GM19025 (cell line): ENCODE results near the gene SH3GLB2.

Experiments
- ATAC-seq: cut with Tn5 transposase; IDR thresholded peaks from one replicate; pipeline ENCODE4 v1.9.1; 2021; ENCODE audit warnings: mild to moderate bottlenecking, low read depth, moderate library complexity; ENCODE audit not compliant: unreplicated experiment

The SH3GLB2 gene

DNA sequence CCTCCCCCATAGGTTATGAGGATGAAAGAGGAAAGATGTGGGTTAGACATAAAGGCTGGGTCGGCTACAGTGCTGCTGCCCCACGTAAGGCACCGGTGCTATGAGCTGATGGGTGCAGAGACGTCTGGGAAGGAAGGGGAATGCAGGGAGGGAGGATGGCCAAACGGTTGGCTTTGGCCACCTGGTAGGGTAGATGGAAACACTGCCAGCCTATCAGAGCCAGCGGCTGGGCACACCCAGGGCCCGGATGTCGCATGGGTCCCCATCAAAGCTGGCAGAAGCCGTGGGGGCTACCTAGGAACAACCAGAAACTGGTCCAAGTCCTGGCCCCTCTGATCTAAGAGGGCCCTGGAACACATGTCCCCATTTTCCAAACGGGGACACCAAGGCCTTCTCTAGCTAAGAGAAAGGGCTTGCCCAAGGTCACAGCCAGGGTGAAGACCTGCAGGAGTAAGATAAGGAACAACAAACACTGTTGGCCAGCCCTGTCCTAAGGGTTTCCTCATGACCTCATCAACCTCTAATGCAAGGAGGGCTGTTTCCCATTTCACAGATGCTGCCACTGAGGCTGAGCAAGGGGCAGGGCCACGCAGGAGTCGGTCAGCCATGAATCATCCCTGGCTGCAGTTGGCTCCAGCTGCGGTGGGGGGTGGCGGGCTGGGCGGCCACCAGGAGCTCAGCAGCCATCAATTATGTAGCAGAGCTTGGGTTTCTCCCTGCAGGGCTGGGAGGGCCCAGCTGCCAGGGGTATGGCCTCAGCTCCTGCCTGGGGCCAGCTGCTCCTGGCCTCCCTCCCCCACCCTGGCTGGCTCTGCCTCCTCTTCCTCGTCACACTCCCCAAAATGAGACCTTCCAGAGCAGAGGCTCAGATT is 4.9 kb downstream of the SH3GLB2 start:
- ATAC-seq: no peak

DNA sequence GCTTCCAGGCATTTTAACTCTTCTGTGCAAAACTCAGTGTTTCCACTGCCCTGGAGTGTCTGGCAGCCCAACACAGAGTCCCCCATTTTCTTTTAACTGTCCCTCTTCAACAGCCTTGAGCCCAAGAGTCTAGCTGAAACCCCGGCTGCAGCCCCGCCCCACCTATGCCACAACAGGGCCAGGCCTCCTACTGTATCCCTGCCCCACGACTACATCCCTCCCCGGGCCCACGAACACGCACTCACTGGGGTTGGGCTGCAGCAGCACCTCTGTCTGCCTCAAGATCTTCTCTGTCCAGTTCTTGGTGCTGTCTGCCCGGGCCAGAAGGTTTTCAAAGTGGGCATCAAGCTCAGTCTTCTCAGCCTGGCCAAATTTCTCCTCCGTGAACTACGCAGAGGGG is 6.1 kb downstream of the SH3GLB2 start:
- ATAC-seq: no peak

DNA sequence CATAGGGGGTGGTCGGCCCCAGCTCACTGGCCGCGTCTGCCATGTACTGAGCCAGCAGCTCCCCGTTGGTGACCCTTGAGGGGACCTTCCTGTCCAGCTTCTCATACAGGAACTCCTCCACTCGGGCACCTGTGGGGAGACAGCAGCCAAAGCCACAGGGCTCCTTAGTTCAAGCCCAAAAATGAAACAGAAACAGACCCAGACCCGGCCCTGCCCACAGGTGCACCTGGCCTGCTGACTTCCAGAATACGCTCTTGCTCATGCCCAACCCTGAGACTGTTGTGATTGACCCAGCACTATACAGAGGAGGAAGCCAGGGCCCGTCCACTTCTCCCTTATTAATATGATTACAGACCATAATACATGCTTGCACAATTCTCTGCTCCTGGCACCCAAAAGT is 7.0 kb downstream of the SH3GLB2 start:
- ATAC-seq: peak; percentile 70

DNA sequence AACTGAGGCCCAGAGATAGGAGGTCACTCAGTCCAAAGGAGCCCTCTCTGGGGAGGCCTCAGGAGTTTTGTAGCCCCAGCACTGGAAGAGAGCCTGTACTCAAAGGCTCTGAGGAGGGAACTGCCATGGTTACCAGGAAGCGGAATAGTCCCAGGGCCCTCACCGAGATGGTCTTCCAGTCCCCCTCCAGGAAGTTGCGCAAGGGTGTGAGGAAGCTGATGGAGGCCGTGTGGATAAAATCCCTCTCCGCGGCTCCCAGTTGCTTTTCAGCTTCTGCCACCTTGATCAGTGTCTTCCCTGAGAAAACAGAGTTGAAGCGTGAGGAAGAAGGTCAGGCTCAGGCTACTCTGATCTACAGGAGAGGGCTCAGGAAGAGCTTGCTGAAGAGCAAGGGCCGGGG is 13.5 kb downstream of the SH3GLB2 start:
- ATAC-seq: no peak

DNA sequence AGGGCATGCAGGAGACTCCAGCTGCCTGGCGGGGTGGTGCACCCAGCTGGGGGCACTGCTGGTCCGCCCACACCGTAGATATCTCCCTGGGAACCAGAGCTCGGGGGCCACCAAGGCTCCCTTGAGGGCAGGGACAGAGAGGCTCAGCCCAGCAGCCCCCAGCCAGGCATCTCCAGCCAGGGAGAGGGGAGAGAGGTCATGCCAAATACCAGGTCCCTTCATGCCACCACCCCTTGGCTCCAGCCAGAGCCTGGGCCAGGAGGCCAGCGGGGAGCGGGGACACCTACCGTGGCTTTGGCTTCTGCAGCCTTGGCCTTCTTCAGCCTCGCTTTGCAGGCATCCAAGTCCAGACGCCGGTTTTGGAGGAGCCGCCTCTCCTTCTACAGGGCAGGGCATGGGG is 14.0 kb downstream of the SH3GLB2 start:
- no peak for ATAC-seq

DNA sequence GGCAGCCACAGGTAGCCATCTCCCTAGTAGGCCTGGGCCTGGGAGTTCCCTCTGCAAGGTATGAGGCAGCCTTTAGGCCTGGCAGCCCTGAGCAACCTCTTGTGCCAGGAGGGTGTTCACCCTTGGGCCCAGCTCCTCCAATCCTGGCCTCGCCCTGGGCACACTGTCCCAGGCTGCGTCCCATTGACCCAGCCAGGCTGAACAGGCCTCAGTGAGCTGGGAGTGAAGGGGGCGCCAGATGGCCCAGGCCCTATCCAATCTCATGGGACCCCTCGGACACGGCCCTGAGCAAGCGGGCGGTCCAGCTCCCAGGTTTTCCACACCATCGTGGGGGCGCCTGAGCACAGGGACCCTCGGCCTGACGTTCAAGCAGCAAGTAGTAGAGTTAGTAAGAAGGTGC is 14.5 kb downstream of the SH3GLB2 start:
- no peak for ATAC-seq

DNA sequence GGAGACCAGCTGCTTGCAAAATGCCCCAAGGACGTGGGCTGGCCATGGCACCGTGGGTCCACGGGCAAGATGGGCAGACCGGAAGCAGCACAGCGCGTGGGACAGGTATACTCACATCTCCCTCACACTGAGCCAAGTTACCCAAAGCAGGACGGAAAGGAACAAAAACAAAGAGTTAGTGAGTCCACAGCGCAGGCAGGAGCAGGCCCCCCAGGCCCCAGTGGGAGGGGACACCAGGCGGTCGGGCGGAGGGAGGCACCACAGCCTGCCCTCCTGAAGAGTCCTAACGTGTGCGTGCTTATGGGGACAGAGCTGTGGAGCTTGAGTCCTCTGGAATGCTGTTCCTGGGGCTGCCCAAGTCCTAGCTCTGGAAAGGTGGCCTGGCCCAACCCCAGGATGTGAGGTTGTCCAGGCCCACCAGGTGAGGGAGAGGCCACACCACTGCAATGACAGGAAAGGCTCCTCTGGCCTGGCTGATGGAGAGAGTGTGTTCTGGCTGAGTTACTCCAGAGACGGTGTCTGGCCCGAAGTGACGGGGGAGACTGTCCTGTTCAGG is 15.2 kb downstream of the SH3GLB2 start:
- ATAC-seq: no peak

DNA sequence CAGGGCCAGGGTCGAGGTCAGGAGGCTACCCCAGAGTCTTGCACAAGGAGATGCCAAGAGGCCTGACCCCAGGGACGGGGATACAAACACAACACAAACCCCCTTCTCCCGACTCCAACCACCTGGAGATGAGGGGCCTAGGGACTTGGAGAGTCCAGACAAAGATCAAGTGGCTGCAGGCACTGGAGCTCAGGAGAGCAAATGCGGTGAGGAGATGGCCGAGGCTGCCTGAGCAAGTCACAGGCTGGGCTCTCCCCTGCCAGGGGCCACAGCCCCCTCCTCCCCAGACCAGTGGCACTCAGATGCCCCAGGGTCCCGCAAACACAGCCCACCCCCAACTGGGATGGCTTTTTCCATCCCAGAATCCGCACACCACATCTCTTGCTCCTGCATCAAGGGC is 15.8 kb downstream of the SH3GLB2 start:
- no peak for ATAC-seq

DNA sequence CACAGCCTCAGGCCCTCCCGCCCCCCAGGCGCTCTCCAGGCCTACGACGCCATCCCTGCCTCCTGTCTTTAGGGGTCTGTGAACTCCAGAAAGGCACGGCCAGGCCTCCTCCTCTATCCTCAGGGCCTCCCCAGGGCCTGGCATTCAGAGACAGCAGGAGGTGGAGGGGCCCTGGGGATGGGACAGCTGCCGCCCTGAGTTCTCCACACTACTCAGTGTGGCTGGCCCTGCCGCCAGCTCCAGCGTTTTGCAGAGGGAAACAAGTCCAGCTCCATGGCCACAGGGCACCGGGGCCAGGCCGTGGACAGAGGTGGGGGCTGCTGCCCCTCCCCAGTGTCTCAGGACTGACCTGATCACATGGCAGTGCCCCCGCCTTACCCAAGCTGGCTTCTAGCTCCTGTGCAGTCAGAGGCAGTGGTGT is 16.4 kb downstream of the SH3GLB2 start:
- ATAC-seq: no peak

DNA sequence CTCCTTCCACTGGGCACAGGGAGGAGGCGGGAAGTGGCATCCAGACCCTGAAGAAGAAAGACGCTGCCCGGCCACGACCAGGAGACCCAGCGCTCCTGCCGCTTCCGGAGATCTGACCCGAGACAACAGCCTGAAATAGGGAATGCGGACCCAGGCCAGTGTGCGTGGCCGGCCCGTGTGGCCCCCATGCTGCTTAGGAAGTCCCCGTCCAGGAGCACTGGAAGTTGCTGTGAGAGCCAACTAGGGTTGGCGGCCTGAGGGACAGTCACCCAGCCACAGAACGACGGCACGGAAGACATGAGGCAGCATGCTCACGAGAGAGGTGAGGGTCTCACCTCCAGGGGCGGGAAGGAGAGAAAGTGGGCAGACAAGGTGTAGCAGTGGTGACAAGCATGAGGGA is 17.0 kb downstream of the SH3GLB2 start:
- no peak for ATAC-seq

DNA sequence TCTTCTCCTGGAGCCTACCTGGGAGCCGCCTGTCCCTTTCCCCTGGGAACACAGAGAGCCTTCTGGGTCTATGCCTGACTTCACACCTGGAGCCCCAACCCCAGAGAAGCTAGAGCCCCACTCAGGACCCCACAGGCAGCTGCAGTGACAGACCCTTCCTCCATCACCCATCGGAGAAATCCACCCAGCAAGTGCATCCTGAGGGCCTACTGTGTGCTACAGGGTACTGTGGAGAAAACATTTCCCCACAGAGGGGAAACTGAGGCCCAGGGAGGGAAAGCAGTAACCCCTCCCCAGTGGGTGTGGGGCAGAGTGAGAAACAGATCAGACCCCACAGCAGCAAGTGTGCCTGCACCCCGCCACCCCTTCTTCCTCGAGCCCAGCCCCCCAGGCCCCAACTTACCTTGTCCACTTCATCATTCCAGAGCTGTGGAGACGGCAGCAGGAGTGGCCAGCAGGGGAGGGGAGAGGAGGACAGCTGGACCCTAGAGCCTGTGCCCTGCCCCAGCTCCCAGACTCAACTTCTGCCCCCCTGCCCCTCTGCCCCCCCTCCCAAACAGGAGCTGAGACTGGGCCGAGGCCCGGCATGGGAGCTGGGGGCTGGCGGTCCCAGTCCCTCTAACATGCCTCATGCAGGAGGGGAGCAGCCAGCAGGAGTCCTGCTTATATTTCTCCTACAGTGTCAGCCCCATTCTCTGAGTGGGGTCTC is 17.7 kb downstream of the SH3GLB2 start:
- no peak for ATAC-seq

DNA sequence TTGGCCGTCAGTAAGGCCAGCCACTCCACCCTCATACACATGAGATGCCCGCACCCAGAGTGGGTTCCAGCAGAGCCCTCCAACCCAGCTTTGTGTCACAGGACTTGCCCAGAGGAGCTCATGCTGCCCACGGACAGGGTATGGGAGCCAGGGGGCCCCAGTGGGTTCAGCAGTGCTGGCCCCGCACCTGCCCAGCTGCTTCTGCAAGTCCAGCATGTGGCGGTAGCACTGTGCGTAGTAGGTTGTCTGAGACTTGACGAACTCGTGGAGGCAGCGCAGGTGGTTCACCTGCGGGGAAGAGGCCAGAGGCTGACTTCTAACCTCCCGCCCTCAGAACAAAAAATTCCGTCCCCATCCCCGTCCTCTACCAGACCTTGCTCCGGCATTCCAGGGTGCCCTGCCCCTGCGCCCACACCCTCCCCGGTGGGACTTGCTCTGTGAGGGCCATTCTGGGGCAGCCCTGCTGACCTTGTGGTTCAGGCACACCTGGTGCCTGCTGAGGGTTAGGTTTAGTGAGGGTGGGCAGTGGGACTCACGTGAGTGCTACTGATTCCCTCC is 18.5 kb downstream of the SH3GLB2 start:
- ATAC-seq: no peak

DNA sequence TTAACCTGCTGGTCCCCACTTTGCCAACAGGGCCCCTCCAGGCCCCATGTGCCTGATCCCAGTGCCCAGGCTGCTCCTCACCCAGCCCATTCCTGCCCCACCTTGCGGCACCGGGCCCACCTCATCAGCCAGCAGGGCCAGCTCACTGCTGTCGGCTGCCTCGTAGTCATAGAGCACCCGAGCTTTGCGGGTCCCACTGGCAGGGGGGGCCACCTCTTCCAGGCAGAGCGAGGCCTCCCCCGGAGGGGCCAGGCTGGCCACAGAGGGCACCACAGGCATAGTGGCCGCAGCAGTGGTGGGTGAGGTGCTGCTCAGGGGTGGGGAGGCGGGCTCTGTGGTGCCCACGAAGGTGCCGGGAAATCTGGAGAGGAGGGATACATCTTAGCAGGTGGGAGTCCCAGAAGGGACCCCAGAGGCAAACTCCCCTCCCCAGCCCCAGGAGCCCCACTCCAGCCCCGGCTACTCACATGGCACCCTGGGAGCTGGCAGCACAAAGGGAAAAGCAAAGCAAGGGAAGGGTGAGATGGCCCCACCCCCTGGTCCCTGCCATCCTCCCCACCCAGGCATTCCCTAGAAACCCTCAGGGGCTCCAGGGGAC is 19.0 kb downstream of the SH3GLB2 start:
- no peak for ATAC-seq

DNA sequence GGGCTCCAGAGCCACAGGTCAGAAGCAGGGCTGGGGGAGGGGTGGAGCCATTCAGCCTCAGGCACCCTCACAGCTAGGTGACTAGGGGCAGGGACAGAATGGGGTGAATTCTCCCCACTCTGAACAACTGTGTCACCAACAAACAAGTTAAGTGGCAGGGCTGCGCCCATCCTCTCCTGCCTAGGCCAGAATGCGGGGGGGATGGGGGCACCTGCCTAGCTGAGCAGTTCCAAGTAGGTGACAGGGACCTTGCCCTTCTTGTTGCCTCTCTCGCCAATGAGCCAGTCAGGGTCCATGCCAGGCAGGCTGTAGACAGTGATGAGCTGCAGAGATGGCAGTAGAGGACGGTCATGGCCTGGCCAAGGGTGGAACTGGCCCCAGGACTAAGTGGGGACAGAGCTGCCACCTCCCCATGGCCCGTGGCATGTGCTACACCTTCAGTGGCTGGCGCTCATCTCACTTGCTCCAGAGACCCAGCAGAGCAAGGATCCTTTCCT is 19.6 kb downstream of the SH3GLB2 start:
- no peak for ATAC-seq

DNA sequence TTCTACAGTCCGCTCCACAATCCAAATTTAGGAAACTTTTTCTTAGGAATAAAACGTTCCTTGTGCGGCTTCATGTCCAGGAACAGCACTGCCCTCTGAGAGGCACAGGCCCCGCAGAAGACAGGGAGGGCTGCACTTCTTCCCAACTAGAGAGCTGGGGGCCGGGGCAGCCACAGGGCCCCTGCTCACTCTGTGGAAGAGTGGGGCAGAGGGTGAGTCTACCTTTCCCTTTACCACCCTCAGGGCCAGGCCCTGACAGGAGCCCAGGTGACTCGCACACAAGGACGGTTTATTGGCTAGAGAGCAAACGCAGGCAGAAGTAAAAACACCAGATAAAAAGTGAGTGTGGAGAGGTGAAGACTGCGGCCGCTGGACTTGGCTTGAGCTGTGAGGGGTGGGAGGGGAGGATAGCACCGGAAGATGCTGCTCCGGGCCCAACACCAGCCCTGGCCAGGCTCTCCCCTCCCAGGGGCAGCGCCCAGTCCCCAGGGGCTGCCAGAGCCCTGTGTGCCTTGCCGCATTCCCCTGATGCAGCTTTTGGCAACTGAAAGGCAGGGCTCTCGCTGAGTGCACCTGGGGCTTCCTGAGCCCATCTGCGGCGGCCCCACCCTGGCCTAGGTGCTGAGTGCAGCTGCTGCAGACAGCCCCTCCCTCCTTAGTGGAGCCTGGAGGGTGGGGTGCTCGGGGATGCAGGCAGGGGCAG is 20.2 kb downstream of the SH3GLB2 start:
- no peak for ATAC-seq

DNA sequence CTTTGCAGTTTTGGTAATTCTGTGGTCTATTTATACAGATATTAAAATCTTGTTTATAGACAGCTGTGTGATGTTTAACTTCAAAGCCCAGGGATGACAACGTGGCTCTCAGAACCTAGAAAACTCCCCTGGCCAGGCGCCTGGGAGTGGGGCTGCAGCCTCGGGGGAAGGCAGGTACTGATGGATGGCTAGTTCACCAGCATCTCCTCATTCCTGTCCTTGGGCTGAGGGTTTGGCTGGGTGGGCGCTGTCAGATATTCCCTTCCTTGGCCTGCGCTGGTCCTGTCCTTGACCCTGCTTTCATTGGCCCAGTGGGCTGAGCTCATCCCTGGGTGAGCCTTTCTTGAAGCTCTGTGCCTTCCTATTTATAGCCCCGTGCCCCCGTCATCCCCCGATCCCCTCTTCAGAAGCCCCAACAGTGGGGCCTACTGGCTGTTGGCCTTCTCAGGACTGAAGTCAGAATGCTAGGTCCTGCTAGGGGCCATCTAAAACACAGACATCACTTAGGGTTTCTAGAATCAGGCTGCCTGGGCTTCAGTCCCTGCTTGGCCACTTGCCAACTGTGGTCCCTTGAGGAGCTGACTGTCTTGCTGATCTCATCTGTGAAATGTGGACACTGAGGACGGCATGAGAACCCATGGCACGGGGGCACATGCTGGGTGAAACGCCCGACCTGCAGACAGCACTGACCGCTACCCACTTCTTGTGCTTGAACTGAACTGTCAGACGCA is 20.9 kb downstream of the SH3GLB2 start:
- no peak for ATAC-seq

DNA sequence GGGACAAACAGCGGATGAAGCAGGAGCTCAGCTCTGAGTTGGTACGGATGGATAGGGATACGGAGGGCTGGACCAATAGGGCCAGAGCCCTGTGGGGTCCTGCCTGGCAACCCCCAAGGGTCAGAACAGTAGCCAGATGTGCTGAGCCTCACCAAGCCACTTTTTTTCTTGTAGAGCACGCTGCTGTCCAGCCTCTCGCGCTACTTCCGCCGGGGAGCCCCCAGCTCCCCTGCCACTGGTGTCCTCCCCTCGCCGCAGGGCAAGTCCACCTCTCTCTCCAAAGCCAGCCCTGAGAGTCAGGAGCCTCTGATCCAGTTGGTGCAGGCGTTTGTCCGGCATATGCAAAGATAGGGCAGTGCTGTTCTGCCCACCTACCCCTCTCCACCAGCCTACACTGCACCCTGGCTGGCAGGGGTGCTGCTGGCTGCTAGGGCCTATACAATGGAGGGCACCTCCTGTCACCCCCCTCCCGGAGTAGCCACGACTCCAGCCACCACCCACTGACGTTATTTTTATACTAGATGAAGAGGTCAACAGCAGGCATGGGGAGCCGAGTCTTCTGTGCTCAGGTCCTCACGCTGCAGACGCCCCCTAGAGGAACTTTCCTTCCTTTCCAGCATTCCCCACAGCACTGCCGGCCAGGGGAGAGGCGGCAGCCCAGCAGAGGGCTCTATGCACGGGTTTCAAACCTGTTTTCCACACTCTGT is 21.6 kb downstream of the SH3GLB2 start:
- ATAC-seq: no peak

DNA sequence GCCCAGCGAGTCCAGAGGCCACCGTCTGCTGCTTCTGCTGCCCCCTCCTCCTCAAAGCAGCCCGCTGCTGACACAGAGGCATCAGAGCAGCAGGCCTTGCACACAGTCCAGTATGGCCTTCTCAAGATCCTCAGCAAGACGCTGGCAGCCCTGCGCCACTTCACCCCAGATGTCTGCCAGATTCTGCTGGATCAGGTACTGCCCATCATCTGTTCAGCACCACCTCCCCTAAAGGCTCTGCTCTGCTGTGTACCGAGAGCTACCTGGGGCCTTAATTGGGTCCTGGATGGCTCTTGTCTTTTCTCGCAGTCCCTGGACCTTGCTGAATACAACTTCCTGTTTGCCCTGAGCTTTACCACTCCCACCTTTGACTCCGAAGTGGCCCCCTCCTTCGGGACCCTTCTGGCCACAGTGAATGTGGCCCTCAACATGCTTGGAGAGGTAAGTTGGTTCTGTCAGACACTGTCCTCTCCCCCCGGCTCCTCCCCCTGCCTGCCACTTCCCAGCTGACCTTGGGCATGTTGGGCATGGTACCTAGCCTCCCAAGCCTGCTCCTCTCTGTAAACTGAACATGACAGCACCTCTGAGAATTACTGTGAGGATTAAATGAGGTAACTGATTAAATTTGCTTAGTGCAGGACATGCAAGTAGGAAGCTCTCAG is 22.7 kb downstream of the SH3GLB2 start:
- no peak for ATAC-seq
